GM12872 (cell line): ENCODE measurements around the gene NENF.

Experiments used
- CTCF ChIP-seq: IDR thresholded peaks from 3 replicates; pipeline ENCODE4 v1.5.1; 2011; ENCODE audit warnings: low read depth, mild to moderate bottlenecking, low read length, moderate library complexity; ENCODE audit not compliant: insufficient read depth

NENF gene

GRCh38 chr1:212434992-212435391 lies 2.3 kb downstream of the NENF start:
- no peak for TF ChIP-seq CTCF

- TF ChIP-seq CTCF, result no peak
These were observed 4.6 kb downstream of the NENF start for GRCh38 chr1:212437179-212437798.

- TF ChIP-seq CTCF, result no peak
These were observed 6.1 kb downstream of the NENF start for GRCh38 chr1:212438831-212439237.

GRCh38 chr1:212440419-212440818 lies 7.7 kb downstream of the NENF start:
- no peak for TF ChIP-seq CTCF

GRCh38 chr1:212442408-212442807 lies 9.7 kb downstream of the NENF start:
- TF ChIP-seq CTCF, result no peak

- no peak for TF ChIP-seq CTCF
These were observed 13.6 kb downstream of the NENF start for GRCh38 chr1:212446333-212446732.

GRCh38 chr1:212447478-212447877 lies 14.8 kb downstream of the NENF start:
- no peak for TF ChIP-seq CTCF
